Ovary (tissue), 9 donors: ENCODE data around the gene ARMCX5. TPM values are rescaled to one million over a fixed set of nuclear protein-coding genes. Genes with fewer than 3 reads are reported as not detected.

Experiments used
- DNase-seq, 5 donors: peaks; one replicate each; pipeline ENCODE4 v3.0.0-alpha.2; 2019 to 2020
- H3K27ac ChIP-seq, 2 donors: fragments of 200-600 bp; one replicate each; pipeline versions ENCODE4 v1.5.1 to v1.8.0; 2019 to 2022
- H3K27me3 ChIP-seq: fragments of 200-600 bp; one replicate; pipeline ENCODE4 v1.8.0; 2022
- H3K36me3 ChIP-seq: fragments of 200-600 bp; sonication (generic); one replicate; pipeline ENCODE4 v1.5.1; 2019
- H3K4me1 ChIP-seq: one replicate; pipeline ENCODE4 v1.8.1; 2013; ENCODE audit warnings: mild to moderate bottlenecking, moderate library complexity; ENCODE audit not compliant: insufficient read depth
- H3K4me3 ChIP-seq: fragments of 200-600 bp; sonication (generic); one replicate; pipeline ENCODE4 v1.5.1; 2017
- H3K9me3 ChIP-seq, 2 donors: fragments of 200-600 bp in 1 of 2; sonication (generic) in 1 of 2; one replicate each; pipeline versions ENCODE4 v1.5.1 to v1.8.1; 2013 to 2019; ENCODE audit warnings: mild to moderate bottlenecking in 1 of 2, moderate library complexity in 1 of 2
- CTCF ChIP-seq, 3 donors: fragments of 450-650 bp in 2 of 3; fragments of 200-600 bp in 1 of 3; IDR thresholded peaks; one replicate each; pipeline versions ENCODE4 v1.5.1 to v1.8.0; 2016 to 2022; ENCODE audit warnings: antibody characterized with exemption in 3 of 3, mild to moderate bottlenecking in 1 of 3
- EP300 ChIP-seq: sonication (generic); formaldehyde crosslinking; IDR thresholded peaks from one replicate; pipeline ENCODE4 v1.6.1; 2017; ENCODE audit warnings: antibody characterized with exemption
- POLR2A ChIP-seq: fragments of 450-650 bp; IDR thresholded peaks from one replicate; pipeline ENCODE4 v1.6.1; 2017; ENCODE audit warnings: antibody characterized with exemption, mild to moderate bottlenecking, moderate library complexity
- WGBS, 3 donors: extraction: QIAGEN DNeasy Blood & Tissue Kit in 1 of 3; methylation state at CpG; one replicate each; pipeline versions ENCODE4 v1.1.5 to v1.1.7; 2013 to 2017; 5-methylcytosine and 5-hydroxymethylcytosine counted together
- intact Hi-C, 4 donors: fragments of 100-400 bp; cut with DNase I; formaldehyde crosslinking; loops; one replicate each; pipeline versions ENCODE4 v1.11.0 to v1.15.1; 2022 to 2023
- polyA plus RNA-seq, 2 donors: library from polyadenylated mRNA; stranded (reverse); fragments of 200-250 nt in 1 of 2; fragments of 350-450 nt in 1 of 2; fragmentation: Illumina TruSeq in 1 of 2; extraction: RNeasy Lipid Tissue Mini Kit (QIAGEN cat#74804) in 1 of 2; gene quantifications; one replicate each; pipeline ENCODE4 v1.2.3, GENCODE V29; 2013 to 2014
- total RNA-seq, 7 donors: library from RNA; depleted of rRNA in 2 of 7; stranded (reverse); fragments of >200 nt in 2 of 7; fragmentation: NEBNext Ultra II Directional in 3 of 7; extraction: Animal tissue kit (Norgen Biotek cat#: 25700) in 3 of 7; gene quantifications; one replicate each; pipeline versions ENCODE4 v1.1.0 to v1.2.4, GENCODE V29; 2016 to 2023
- donor health status: DM: no; HTN: no; CAD: no; lungs with moderate emphysema.
- donor health status: DM: no; HTN: no; CAD: no.
- donor health status: Bipolar disorder and iron deficiency.
- donor health status: DM: yes; HTN: yes; CAD: no.
- donor health status: DM: no; HTN: no; CAD: no.
- donor health status: DM: yes; HTN: yes; CAD: no.

The ARMCX5 gene
- total and polyA plus RNA-seq, 9 donors = 10.2 to 17.6 (median 13.2) TPM

DNA sequence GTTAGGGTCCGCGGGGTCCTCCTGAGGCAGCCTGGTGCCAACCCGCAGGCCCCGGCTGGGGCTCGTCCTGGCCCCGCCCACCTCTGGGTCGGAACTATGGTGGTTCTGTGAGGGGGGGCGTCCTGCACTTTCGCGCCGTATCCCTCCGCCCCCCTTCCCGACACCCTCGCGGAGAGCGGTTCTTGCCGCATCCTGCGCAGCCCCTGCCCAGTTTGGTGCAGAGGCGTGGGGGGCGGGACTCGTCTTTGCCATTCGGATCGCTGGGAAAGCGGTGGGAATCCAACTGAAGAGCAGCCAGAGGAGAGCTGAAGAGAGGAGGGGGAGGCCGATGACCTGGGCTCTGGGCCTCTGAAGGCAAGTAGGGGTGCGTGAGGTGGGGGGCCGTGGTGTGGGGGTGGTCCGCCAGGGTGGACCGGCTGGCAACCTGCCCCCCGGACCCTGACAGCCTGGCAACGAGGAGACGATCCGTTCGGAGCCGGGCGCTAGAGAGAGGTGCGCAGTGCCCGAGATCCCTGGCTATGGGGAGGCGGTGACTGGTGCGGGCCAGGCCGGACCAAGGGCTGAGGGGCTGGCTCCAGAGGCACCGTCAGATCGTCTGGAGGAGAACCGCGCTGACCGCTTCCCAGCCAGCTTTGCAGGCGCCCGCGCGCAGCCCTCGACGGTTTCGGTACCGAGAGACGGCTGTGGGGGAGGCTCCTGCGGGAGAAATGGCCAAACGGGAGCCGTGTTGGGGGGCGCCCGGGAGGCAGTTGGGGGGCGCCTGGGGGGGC is 52.1 kb downstream of the ARMCX5 start, which contains the start of gene GPRASP1:
Gene GPRASP1 (plus strand): TSS at position 242 of the 770 bp plus-strand sequence. CDS start 2,431 bp downstream, outside the sequence.
- DNase-seq = peak; percentile 82 to 87 (median 86)
- TF ChIP-seq CTCF (IDR thresholded peaks at IDR 0.05) (peak in 1 of 3 donors; percentile 11), EP300 (no peak), POLR2A (peak; percentile 77)
- no peaks in the 10 kb centered on the region for H3K27me3 ChIP-seq
- intact Hi-C loops = loop anchor here in 1 of 4 donors (5.0 kb wide), 1 partner anchor 61 kb away; the partner anchor contains the start of gene GPRASP2
- H3K27ac ChIP-seq = peak within 1 kb of the TSS; percentile 85 to 95
- H3K36me3 ChIP-seq = no peaks in the 10 kb centered on the region
- peak within 1 kb of the TSS; percentile 79 for H3K4me3 ChIP-seq
- H3K4me1 ChIP-seq = peaks cover 2% of the 10 kb centered on the region
- WGBS, 3 donors = 27 to 39% (median 34%) methylated on average over 49 to 61 of the region's 61 CpGs
- H3K9me3 ChIP-seq = no peaks in the 10 kb centered on the region

- Histone ChIP-seq H3K27ac (peak overlapping the region; percentile 85 to 95), H3K4me1 (peaks cover 2% of the 10 kb centered on the region), H3K36me3 (no peaks in the 10 kb centered on the region), H3K9me3 (no peaks in the 10 kb centered on the region), H3K4me3 (peak overlapping the region; percentile 79), H3K27me3 (no peaks in the 10 kb centered on the region)
- peak; percentile 68 to 81 (median 71) for DNase-seq
- 24 to 26% (median 26%) methylated on average over 22 of the region's 22 CpGs for WGBS, 3 donors
- intact Hi-C loops = loop anchor here in 1 of 4 donors (5.0 kb wide), 1 partner anchor 60 kb away; the partner anchor contains the start of gene GPRASP2
- TF ChIP-seq POLR2A = peak; percentile 23
- TF ChIP-seq EP300 = no peak
- peak; percentile 13 to 79 (median 70) for TF ChIP-seq CTCF (IDR thresholded peaks at IDR 0.05)
Measured at GRCh38 chrX:102652031-102652688, 52.8 kb downstream of the ARMCX5 start.

Other genes starting within 250 kb of the ARMCX5 start
- gene NXF2B, start 159.5 kb upstream of the ARMCX5 start, total RNA-seq = not detected
- gene NXF2B, start 159.5 kb upstream of the ARMCX5 start, polyA plus RNA-seq = not detected
- gene TCP11X2, start 127.7 kb upstream of the ARMCX5 start, total RNA-seq = under 1 TPM in 1 of 7 donors, not detected in 6; 0.22 TPM
- gene TCP11X2, start 127.7 kb upstream of the ARMCX5 start, polyA plus RNA-seq = not detected
- gene TMSB15A, start 82.8 kb upstream of the ARMCX5 start, total RNA-seq = 1 to 10 TPM in 6 of 7 donors, under 1 TPM in 1; 0.74 to 9.4 (median 2.8) TPM
- gene TMSB15A, start 82.8 kb upstream of the ARMCX5 start, polyA plus RNA-seq = 10 to 100 TPM in 1 of 2 donors, 1 to 10 TPM in 1; 4.2 to 12.9 TPM
- 10 to 100 TPM; 18.5 to 61.8 (median 45.8) TPM for gene GPRASP1, start 52.0 kb downstream of the ARMCX5 start, total RNA-seq
- gene GPRASP1, start 52.0 kb downstream of the ARMCX5 start, polyA plus RNA-seq = 10 to 100 TPM; 31.8 to 47.1 TPM
- 10 to 100 TPM; 19.6 to 60.6 (median 39.1) TPM for gene GPRASP2, start 112.9 kb downstream of the ARMCX5 start, total RNA-seq
- 10 to 100 TPM; 33.3 to 42.2 TPM for gene GPRASP2, start 112.9 kb downstream of the ARMCX5 start, polyA plus RNA-seq
- 10 to 100 TPM in 4 of 7 donors, 1 to 10 TPM in 3; 3.2 to 15.4 (median 11.1) TPM for gene GPRASP3, start 121.2 kb downstream of the ARMCX5 start, total RNA-seq
- 1 to 10 TPM; 4.0 to 7.2 TPM for gene GPRASP3, start 121.2 kb downstream of the ARMCX5 start, polyA plus RNA-seq